Fibroblast of gingiva (primary cell): Measurements from ENCODE around the gene FAM170B.

Experiments
- DNase-seq: peaks from one replicate; pipeline ENCODE4 v3.0.0-alpha.2; 2011; ENCODE audit warnings: low read depth

Gene FAM170B

DNA sequence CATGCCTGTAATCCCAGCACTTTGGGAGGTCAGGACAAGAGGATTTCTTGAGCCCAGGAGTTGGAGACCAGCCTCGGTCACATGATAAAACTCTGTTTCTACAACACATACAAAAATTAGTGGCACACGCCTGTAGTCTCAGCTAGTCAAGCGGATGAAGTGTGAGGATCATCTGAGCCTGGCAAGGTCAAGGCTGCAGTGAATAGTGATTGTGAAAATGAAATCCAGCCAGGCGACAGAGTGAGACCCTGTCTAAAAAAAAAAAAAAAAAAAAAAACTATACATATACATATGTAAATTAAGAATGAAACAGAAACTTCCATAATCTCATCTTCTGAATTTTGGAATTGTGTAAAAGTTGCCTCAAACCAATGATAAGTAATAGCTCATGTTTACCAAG is 18.2 kb upstream of the FAM170B start:
- DNase-seq = no peak

- no peak for DNase-seq
Measured at GRCh38 chr10:49151481-49151880, 17.7 kb upstream of the FAM170B start.

- no peak for DNase-seq
Measured at GRCh38 chr10:49151025-49151445, 17.2 kb upstream of the FAM170B start.

DNA sequence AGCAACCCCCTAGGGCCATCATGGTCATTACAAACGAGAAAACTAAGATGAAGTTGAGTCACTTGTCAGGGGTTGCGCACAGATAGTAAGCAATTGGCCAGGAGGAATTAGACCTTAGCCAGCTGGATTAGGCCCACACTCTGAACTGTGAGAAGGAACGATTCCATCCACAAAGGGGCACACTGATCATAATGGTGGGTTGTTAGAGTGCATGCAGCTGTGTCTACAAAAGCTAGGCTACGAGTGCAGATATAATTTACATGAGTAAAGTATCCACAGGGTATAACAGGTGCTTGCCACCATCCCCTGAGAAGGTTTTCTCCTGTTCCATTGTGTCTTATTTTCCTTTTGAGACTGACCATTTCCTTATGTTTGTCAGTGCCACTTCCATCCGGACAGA is 16.6 kb upstream of the FAM170B start:
- no peak for DNase-seq

GRCh38 chr10:49149881-49150280 is 16.1 kb upstream of the FAM170B start:
- no peak for DNase-seq

- peak; percentile 76 for DNase-seq
Measured at GRCh38 chr10:49144058-49144720, 10.4 kb upstream of the FAM170B start.

- DNase-seq = no peak
Measured at GRCh38 chr10:49143249-49143648, 9.4 kb upstream of the FAM170B start.

- DNase-seq = peak; percentile 55
Measured at GRCh38 chr10:49141541-49142332, 7.9 kb upstream of the FAM170B start.

GRCh38 chr10:49140304-49141177 is 6.7 kb upstream of the FAM170B start:
- no peak for DNase-seq

GRCh38 chr10:49139846-49140195 is 6.0 kb upstream of the FAM170B start:
- DNase-seq = peak; percentile 57

DNA sequence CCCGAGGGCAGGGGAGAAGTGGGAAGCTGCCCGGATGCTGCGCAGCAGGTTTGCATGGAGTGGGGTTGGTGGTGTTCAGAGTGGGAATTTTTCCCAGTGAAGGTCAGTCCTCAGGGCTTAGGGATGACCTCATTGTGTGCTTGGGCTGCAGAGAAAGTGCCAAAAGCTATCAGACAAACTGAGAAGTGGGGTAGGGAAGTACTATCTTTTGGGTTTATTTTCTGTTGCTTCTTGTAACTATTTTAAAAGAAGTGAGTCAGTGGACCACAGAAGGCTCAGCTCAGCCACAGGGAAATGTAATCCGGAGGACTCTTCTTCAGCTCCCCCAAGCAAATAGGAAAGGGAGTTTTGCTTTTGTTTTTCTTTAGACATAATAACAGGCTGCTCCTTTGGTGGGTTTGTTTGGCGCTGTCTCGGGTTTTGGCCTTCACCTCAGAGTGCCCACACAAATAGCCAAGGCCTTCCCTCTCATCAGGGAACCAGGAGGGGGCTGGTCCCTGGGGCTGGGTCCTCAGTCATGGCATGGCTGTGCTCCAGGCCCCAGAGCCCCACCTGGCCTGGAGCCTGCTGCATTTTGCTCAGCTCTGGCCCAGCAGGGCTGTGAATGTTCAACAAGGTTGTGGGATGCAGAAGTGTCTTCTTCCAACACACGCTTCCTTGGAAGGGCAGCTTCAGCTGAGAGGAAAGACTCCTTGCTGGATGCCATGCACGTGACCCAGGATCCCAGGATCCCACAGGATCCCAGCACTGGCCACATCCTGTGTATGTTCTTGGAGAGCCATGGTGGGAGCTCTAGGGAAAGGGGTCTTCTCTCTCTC is 5.4 kb upstream of the FAM170B start:
- DNase-seq = peak; percentile 36

- DNase-seq = peak; percentile 57
Measured at GRCh38 chr10:49138361-49138891, 4.6 kb upstream of the FAM170B start.

- DNase-seq = no peak
Measured at GRCh38 chr10:49136525-49136924, 2.7 kb upstream of the FAM170B start.

GRCh38 chr10:49135575-49136313 is 1.9 kb upstream of the FAM170B start:
- DNase-seq = no peak

DNA sequence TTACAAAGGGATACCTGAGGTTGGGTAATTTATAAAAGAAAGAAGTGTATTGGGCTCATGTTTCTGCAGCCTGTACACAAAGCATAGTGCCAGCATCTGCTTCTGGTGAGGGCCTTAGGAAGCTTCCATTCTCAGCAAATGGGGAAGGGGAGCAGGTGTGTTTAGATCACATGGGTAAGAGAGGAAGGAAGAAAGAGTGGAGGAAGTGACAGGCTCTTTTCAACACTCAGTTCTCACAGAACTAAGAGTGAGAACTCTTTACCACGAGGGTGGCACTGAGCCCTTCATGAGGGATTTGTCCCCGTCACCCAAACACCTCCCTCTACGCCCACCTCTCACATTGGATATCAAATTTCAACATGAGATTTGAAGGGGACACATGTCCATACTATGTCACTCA is 506 bp upstream of the FAM170B start:
- no peak for DNase-seq

DNA sequence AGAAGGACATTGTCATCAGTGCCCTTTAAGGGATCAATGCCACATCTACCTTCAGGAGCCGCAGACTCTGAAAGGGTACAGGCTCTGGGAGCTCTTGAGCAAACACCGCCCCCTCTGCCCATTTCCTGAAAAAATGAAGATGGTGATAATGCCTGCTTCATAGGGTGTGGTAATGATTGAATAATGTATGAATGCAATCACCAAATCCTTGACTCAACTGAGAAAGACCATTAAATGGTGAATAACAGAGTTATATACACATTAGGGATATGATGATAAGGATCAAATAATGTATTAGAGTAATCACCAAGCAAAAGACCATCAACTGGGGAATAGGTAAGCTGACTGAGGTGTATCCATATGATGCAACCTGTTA is 1.5 kb downstream of the FAM170B start:
- no peak for DNase-seq

GRCh38 chr10:49131507-49132361 is 2.1 kb downstream of the FAM170B start:
- DNase-seq = no peak

DNA sequence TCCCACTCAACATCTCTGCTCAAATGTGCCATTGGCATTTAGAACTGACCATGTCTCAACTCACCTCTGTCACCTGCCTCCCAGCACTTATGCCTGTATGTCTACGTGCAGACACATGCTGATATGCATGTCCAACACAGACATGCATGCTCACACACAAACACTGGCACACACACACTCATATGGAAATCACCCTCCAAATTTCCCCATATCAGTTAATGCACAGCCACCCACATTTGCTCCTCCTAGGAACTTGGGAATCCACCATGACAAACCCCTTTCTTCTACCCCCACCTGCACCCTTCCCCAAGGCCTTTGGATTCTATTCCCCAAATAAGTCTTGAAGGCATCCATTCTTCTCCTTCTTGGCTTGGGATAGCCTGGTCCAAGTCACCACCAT is 4.4 kb downstream of the FAM170B start:
- DNase-seq = no peak

- DNase-seq = no peak
Measured at GRCh38 chr10:49128854-49129253, 5.0 kb downstream of the FAM170B start.
